ENCODE results near the gene ARL16.

GRCh38 chr17:81636505-81637288, 46.9 kb downstream of the ARL16 start, which contains the start of the genes NPLOC4 and TSPAN10:
- TF ChIP-seq, protein P1, sequence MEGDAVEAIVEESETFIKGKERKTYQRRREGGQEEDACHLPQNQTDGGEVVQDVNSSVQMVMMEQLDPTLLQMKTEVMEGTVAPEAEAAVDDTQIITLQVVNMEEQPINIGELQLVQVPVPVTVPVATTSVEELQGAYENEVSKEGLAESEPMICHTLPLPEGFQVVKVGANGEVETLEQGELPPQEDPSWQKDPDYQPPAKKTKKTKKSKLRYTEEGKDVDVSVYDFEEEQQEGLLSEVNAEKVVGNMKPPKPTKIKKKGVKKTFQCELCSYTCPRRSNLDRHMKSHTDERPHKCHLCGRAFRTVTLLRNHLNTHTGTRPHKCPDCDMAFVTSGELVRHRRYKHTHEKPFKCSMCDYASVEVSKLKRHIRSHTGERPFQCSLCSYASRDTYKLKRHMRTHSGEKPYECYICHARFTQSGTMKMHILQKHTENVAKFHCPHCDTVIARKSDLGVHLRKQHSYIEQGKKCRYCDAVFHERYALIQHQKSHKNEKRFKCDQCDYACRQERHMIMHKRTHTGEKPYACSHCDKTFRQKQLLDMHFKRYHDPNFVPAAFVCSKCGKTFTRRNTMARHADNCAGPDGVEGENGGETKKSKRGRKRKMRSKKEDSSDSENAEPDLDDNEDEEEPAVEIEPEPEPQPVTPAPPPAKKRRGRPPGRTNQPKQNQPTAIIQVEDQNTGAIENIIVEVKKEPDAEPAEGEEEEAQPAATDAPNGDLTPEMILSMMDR (IDR thresholded peaks at IDR 0.05): peak in 1 of 6 experiments; percentile 11
- peak; percentile 96 to 97 for TF ChIP-seq POLR2A (IDR thresholded peaks at IDR 0.05)
